ENCODE results near the gene SPON1.

DNA sequence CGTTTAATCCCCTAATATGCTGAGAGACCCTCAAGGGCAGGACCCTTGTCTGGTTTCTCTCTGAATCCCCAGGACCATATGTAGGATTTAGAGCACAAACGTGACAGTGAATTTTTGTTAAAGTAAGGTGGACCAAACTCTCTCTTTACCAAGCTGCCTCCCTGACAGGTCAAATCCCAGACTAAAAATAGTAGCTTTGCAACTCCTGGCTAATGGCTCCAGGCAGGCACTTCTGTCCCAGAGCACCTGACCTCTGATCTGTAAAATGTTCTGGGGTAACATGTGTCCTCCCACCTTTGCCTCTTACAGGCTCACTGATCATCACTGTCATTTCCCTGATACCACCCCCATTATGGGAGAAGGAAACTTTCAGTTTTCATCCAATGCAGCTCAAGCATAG lies 152.3 kb downstream of the SPON1 start:
- TF ChIP-seq, protein P1, sequence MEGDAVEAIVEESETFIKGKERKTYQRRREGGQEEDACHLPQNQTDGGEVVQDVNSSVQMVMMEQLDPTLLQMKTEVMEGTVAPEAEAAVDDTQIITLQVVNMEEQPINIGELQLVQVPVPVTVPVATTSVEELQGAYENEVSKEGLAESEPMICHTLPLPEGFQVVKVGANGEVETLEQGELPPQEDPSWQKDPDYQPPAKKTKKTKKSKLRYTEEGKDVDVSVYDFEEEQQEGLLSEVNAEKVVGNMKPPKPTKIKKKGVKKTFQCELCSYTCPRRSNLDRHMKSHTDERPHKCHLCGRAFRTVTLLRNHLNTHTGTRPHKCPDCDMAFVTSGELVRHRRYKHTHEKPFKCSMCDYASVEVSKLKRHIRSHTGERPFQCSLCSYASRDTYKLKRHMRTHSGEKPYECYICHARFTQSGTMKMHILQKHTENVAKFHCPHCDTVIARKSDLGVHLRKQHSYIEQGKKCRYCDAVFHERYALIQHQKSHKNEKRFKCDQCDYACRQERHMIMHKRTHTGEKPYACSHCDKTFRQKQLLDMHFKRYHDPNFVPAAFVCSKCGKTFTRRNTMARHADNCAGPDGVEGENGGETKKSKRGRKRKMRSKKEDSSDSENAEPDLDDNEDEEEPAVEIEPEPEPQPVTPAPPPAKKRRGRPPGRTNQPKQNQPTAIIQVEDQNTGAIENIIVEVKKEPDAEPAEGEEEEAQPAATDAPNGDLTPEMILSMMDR (IDR thresholded peaks at IDR 0.05; ENCODE audit: insufficient read depth, low read length, poor library complexity, severe bottlenecking), result no peak
- no peak for TF ChIP-seq EZH2phosphoT487 (conservative IDR thresholded peaks at IDR 0.05; ENCODE audit: low read length)
